Activated T-helper 17 cell treated with anti-CD3 and anti-CD28 coated beads, Interleukin-2, amount 50 U/mL, for 72 hours (primary cell): ENCODE results near the gene RNF148. TPM values are rescaled to one million over a fixed set of nuclear protein-coding genes. Genes with fewer than 3 reads are reported as not detected.
"Not testable (repeated sequence)": the region's sequence is repeated elsewhere in the genome, so short reads cannot be mapped to it uniquely, and the experiment has no call there.

Experiments used
- ATAC-seq: fragments of 150-1000 bp; cut with Tn5 transposase; replicated peaks from 2 replicates; pipeline ENCODE4 v1.10.0; 2021; ENCODE audit warnings: mild to moderate bottlenecking, moderate library complexity
- H3K27ac Mint-ChIP-seq: one replicate; pipeline ENCODE4 v1.8.0; 2022; ENCODE audit warnings: mixed read lengths
- H3K27me3 Mint-ChIP-seq: one replicate; pipeline ENCODE4 v1.8.0; 2022; ENCODE audit warnings: mixed read lengths
- H3K36me3 Mint-ChIP-seq: one replicate; pipeline ENCODE4 v1.8.0; 2022; ENCODE audit warnings: low read depth, mild to moderate bottlenecking, mixed read lengths
- H3K4me1 Mint-ChIP-seq: one replicate; pipeline ENCODE4 v1.8.0; 2022; ENCODE audit warnings: mixed read lengths
- H3K4me3 Mint-ChIP-seq: one replicate; pipeline ENCODE4 v1.8.0; 2022; ENCODE audit warnings: mild to moderate bottlenecking, mixed read lengths
- H3K9me3 Mint-ChIP-seq: one replicate; pipeline ENCODE4 v1.8.0; 2022; ENCODE audit warnings: mixed read lengths
- total RNA-seq, 2 donors: library from RNA; stranded (reverse); gene quantifications; one replicate each; pipeline ENCODE4 v1.2.3, GENCODE V29; 2022

Gene RNF148
- total RNA-seq, 2 donors from 2014 or later, result not detected

DNA sequence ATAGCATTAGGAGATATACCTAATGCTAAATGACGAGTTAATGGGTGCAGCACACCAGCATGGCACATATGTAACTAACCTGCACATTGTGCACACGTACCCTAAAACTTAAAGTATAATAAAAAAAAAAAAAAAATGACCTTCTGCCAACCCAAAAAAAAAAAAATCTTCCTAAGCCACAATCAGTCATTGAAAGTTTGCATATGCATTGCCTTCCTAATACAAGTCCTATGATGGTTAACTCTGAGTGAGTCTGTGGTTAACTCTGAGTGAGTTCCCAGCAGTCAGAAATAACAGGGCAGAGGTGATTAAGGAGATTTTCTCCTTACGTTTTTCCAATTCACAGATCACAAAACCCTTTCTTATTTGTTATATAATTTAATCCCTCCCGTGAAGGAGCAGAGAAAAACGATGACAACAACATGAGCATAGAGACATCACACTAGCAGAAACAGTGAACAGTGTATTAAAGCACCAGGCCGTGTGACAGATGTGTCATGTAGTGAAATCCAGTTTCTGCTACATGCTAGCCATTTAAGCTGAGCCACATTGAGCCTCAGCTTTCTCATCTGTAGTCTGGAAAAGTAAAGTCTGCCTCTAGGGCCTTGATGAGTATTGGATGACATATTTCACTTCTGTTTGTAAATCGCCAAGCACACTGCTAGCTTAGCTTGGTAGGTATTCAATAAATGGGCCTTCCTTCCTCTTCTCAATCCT, 7.4 kb upstream of the RNF148 start:
- ATAC-seq, result no peak
- Mint-ChIP-seq H3K4me3 (no peak overlapping the region), H3K36me3 (no peaks in the 10 kb centered on the region), H3K9me3 (peaks cover 9% of the 10 kb centered on the region), H3K4me1 (no peaks in the 10 kb centered on the region), H3K27ac (no peak overlapping the region), H3K27me3 (no peaks in the 10 kb centered on the region)

DNA sequence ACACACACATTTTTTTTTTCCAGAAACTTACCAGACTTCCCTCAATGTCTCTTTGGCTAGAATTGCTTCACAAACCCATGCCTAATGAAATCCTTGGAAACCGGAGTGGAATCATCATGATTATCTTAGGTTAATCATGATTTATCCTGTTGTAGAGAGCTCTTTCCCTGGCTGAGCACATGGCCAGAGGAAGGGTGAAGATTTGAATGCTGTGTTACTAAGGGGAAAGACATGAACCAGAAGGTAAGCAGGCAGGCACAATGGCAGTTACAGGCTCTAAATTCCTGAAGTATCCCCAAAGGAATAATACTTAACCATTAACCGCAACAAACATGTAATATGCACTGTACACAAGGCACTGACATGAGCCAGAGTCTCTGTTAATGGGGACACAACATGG, 4.1 kb upstream of the RNF148 start:
- no peaks in the 10 kb centered on the region for H3K36me3 Mint-ChIP-seq
- no peaks in the 10 kb centered on the region for H3K4me1 Mint-ChIP-seq
- no peak overlapping the region for H3K4me3 Mint-ChIP-seq

DNA sequence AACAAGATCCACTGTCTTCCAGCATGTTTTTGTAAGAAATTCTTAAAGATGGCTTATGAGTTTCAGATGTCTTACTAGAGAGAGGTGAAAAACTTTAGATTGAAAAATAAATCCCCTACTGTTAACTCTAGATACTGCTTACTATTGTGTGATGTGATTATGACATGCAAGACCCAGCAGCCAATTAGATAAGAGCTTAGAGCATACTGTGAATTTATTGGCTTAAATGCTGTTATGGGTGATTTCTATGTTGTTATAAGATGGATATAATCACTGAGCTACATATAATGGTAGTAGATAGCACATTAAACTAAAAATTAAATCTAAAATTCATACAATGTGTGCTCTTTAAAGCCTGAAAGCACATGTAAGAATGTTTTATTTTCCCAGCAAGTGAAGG, 3.7 kb downstream of the RNF148 start, which contains the start of gene RNF133:
RNF133 (minus strand) TSS at position 101 of the 400 bp plus-strand sequence. CDS start 199 bp downstream, outside the sequence.
- no peak within 1 kb of the TSS for H3K4me3 Mint-ChIP-seq

More for the DNA sequence above, 4.1 kb upstream of the RNF148 start:
- Mint-ChIP-seq H3K27me3 (no peaks in the 10 kb centered on the region), H3K27ac (no peak overlapping the region), H3K9me3 (peaks cover 16% of the 10 kb centered on the region)
- no peak for ATAC-seq

DNA sequence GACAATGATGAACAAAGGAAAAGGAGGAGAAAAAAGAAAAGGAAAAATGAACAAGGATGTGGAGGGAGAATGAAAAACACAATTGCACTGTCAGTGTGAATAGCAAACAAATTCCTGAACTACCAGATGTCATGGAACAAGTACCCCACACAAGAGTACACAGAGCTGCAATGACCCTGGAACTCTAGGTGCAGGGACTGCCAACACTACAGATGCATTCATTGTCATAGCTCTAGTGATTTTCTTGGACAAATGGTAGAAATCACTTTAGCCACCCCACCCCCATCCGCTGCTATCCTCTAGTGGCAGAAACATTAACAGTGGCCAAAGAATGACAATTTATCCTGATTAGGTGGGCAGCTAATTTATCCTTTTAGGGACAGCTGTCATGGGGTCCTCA, 6.9 kb downstream of the RNF148 start:
- no peak overlapping the region for H3K4me3 Mint-ChIP-seq
- H3K4me1 Mint-ChIP-seq, result no peaks in the 10 kb centered on the region
- H3K27ac Mint-ChIP-seq, result no peak overlapping the region
- H3K36me3 Mint-ChIP-seq, result no peaks in the 10 kb centered on the region
- no peak for ATAC-seq
- peaks cover 15% of the 10 kb centered on the region for H3K9me3 Mint-ChIP-seq
- no peaks in the 10 kb centered on the region for H3K27me3 Mint-ChIP-seq

More for the DNA sequence above, 3.7 kb downstream of the RNF148 start, which contains the start of gene RNF133:
- Mint-ChIP-seq H3K27me3 (no peaks in the 10 kb centered on the region), H3K36me3 (no peaks in the 10 kb centered on the region), H3K4me1 (no peaks in the 10 kb centered on the region), H3K27ac (no peak within 1 kb of the TSS), H3K9me3 (peaks cover 15% of the 10 kb centered on the region)
- no peak for ATAC-seq

DNA sequence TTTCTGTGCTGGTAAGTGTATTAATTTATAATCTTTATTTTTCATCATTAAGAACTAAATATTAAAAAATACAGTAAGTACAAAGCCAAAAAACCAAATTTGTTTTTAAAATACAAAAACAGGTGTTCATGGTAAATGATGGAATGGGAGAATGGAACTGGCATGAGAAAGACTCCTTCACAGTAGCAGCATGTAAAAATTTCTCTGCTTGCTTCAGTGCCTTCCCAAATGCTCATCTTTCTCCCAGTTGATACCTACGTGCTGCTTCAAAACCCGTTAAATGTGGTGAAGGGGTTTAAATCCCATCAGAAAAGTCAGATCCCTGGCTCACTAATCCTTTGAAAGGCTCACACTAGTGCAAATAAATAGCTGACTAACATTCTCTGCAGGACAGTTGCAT, 8.0 kb downstream of the RNF148 start:
- ATAC-seq, result no peak
- H3K36me3 Mint-ChIP-seq, result no peaks in the 10 kb centered on the region
- no peak overlapping the region for H3K4me3 Mint-ChIP-seq
- no peak overlapping the region for H3K27ac Mint-ChIP-seq
- no peaks in the 10 kb centered on the region for H3K4me1 Mint-ChIP-seq
- H3K27me3 Mint-ChIP-seq, result no peaks in the 10 kb centered on the region
- H3K9me3 Mint-ChIP-seq, result peaks cover 15% of the 10 kb centered on the region

DNA sequence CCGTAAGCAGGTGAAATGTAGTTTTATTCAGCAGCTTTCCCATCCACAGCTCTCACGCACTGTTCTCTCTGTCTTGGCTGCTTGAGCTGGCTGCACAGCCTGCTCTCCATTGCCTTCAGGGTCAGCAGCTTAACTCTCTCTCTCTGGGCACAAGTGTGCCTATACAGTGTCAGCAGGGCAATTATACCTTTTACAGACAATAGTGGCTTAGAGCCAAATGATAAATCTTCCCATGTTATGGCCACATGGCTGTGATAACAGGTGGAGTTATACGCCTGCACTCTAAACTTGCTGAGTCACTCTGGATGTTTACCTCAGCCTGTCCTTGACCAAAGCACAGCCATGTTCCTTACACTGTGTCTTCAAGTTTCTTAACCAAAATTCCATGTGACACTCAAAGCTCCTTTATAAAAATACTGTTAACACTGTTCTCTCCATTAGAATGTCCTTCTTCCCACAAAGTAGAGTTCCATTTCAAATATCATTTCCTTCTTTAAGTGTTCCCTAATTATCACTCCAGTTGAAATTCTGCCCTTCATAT, 9.9 kb downstream of the RNF148 start:
- Mint-ChIP-seq H3K4me3 (no peak overlapping the region), H3K27ac (no peak overlapping the region), H3K27me3 (no peaks in the 10 kb centered on the region), H3K36me3 (no peaks in the 10 kb centered on the region), H3K4me1 (no peaks in the 10 kb centered on the region), H3K9me3 (peaks cover 15% of the 10 kb centered on the region)
- no peak for ATAC-seq

DNA sequence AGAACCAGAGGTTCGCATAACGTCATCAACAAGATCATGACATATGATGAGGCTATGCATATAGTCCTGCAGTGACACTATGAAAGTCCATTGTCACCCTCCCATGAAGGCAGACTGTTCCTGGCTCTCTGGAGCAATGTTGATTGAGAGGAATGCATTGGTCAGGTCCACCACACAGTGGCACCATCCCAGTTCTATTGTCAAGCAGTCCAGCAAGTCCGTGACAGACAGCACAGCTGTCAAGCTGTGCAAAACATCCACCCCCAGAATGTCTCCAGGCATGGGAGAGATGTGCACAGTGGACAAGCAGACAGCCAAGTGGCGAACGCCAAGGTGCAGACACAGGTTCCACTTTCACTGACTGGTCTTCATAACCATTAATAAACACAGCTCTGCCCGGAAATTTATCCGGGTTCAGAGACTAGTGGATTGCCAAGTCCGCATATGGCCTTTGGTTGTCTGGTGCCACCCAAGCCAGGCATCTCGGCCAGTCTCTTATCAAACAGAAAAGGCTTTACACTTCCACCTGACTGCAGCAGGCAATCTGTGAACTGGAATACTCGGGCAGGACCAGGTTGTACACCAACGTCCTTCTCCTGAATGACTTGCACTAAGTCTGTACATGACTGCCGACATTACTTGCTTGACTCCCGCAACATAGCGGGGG, 11.0 kb downstream of the RNF148 start:
- H3K4me1 Mint-ChIP-seq, result no peaks in the 10 kb centered on the region
- H3K9me3 Mint-ChIP-seq, result peaks cover 15% of the 10 kb centered on the region
- no peak overlapping the region for H3K4me3 Mint-ChIP-seq
- H3K27me3 Mint-ChIP-seq, result no peaks in the 10 kb centered on the region
- no peaks in the 10 kb centered on the region for H3K36me3 Mint-ChIP-seq
- ATAC-seq, result no peak
- H3K27ac Mint-ChIP-seq, result no peak overlapping the region

DNA sequence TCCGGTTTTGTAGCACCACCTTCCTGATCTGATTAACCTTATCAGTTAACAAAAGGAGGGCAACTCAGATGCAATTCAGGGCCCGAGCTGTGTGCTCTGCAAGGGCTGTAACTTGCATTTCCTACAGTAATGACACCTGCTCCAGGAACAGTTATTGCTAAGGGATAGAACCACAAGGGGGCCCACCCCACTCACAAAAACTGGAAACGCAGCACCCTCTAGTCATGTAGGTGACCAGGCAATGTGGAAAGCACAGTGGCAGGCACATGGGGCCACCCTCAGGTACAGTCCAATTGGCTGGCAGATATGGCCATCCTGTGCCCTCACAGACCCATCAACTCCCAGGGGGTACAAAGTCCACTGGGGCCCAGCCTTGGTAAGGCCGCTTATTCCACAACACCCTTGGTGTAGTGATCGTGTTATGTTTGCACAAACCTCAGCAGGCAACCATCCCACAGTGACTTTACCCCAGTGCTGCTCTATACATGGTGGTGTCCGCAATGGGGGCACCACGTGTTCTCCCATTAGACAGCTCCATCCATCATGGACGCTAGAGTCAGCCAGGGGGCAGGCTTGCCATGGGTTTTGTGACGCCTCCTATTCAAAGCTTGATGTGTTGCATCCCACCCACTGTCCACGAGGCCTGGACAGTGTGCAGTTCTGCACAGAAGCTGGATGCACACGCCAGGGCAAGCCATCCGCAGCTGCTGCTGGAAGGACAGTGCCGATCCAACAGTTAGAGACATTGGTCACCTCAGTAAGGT, 13.2 kb downstream of the RNF148 start:
- Mint-ChIP-seq H3K27me3 (no peaks in the 10 kb centered on the region), H3K27ac (no peak overlapping the region), H3K9me3 (peaks cover 15% of the 10 kb centered on the region), H3K36me3 (no peaks in the 10 kb centered on the region), H3K4me3 (no peak overlapping the region), H3K4me1 (no peaks in the 10 kb centered on the region)
- ATAC-seq, result no peak

DNA sequence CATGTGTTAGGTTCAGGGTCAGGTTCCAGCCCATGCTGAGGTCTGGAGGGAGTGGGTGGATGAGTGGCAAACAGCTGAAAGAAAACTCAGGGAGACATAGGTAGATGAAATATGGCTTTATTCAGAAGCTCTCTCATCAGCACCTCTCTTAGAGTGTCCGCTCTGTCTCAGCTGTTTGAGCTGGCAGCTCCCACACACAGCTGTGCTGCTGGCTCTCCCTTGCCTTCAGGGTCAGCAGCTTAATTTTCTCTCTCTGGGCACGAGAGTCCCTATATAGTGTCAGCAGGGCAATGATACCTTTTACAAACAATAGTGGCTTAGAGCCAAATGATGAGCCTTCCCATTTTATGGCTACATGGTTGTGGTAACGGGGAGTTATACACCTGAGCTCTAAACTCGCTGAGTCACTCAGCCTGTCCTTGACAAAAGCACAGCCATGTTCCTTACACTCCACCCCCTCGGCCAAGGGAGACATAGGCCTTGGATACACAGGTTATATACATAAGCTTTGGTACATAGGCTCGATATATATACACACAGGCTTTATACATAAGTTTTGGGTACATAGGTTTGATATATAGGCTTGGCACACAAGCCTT, 14.2 kb downstream of the RNF148 start:
- no peak overlapping the region for H3K27ac Mint-ChIP-seq

DNA sequence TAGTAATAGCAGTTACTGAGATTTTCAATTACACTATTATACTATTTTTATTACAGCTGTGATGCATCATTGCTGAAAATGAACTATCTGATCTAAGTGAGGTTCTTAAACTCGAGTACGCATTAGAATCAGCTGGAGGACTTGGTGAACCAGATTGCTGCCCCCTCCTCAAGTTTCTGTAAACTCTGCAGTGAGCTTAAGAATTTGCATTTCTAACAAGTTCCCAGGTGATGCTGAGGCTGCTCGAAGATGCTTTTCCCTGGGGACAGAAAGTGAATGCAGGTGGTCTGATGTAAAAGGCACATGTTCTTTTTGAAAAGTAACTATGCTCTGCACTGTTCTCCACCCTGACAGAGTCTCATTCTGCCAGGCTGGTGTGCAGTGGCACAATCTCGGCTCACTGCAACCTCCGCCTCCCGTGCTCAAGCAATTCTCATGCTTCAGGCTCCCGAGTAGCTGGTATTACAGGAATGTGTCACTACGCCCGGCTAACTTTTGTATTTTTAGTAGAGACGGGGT, 16.3 kb downstream of the RNF148 start:
- no peaks in the 10 kb centered on the region for H3K36me3 Mint-ChIP-seq
- no peak for ATAC-seq
- no peak overlapping the region for H3K4me3 Mint-ChIP-seq
- peaks cover 3% of the 10 kb centered on the region for H3K9me3 Mint-ChIP-seq
- H3K4me1 Mint-ChIP-seq, result no peaks in the 10 kb centered on the region
- H3K27ac Mint-ChIP-seq, result no peak overlapping the region
- no peaks in the 10 kb centered on the region for H3K27me3 Mint-ChIP-seq

More for the DNA sequence above, 14.2 kb downstream of the RNF148 start:
- no peaks in the 10 kb centered on the region for H3K4me1 Mint-ChIP-seq
- H3K4me3 Mint-ChIP-seq, result no peak overlapping the region
- no peaks in the 10 kb centered on the region for H3K36me3 Mint-ChIP-seq
- ATAC-seq, result no peak
- no peaks in the 10 kb centered on the region for H3K27me3 Mint-ChIP-seq
- H3K9me3 Mint-ChIP-seq, result peaks cover 9% of the 10 kb centered on the region

DNA sequence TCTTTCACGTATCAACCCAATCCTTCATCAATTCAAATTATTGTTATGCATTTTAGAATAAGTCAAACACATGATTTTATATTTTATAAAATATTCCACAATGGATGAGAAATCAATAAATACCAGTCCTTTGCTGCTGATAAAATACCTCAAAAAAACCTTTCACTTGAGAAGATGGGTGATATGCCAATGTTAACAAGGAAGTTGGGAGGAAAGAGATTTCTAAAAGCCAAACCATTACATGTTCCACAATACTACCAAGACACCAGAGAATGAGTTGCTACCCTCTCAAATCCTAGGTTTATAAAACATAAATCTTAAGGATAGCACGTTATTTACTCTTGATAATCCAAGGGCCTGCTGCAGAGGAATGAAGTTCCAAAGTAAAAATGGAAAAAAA, 18.2 kb downstream of the RNF148 start:
- H3K27ac Mint-ChIP-seq, result no peak overlapping the region
- H3K4me1 Mint-ChIP-seq, result no peaks in the 10 kb centered on the region
- no peak for ATAC-seq
- no peaks in the 10 kb centered on the region for H3K9me3 Mint-ChIP-seq
- H3K27me3 Mint-ChIP-seq, result no peaks in the 10 kb centered on the region
- no peak overlapping the region for H3K4me3 Mint-ChIP-seq
- no peaks in the 10 kb centered on the region for H3K36me3 Mint-ChIP-seq

DNA sequence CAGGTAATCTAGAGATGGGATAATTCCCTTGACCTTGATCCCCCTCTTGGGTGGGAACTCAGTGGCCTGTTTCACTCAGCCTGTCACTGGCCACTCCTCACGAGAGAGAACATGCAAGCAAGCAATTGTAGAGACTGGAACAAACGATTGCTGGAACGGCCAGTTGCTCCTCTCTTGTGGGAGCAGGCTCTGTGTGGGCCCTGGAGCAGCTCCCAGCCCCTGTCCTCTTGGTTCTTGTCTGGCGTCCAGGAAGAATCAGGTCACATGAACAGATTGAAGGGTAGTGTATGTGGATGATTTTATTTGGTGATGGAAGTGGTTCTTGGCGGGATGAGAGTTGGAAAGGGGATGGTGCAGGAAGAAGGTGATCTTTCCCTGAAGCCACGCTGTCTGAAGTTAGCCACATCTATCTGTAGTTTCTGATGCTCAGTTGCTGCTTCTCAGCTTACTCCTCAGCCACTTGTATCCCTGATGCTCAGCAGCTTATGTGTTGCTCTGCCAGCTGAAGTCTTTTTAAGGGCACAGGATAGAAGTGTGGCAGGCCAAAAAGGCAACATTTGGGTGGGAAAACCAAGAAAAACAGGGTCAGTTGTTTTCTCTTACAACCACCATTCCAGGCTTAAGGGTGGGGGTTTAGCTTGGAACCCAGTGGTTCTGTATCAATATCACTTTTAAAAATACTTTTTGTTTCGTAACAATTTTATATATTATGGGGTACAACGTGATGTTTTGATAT, 19.7 kb downstream of the RNF148 start:
- Mint-ChIP-seq H3K27me3 (no peaks in the 10 kb centered on the region), H3K4me1 (no peaks in the 10 kb centered on the region), H3K4me3 (no peak overlapping the region), H3K9me3 (peaks cover 7% of the 10 kb centered on the region), H3K36me3 (no peaks in the 10 kb centered on the region), H3K27ac (no peak overlapping the region)
- ATAC-seq, result no peak

DNA sequence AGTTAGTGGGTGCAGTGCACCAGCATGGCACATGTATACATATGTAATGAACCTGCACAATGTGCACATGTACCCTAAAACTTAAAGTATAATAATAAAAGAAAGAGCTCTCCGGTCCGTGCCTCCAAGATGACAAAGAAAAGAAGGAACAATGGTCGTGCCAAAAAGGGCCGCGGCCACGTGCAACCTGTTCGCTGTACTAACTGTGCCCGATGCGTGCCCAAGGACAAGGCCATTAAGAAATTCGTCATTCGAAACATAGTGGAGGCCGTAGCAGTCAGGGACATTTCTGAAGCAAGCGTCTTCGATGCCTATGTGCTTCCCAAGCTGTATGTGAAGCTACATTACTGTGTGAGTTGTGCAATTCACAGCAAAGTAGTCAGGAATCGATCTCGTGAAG, 21.5 kb downstream of the RNF148 start:
- not testable (repeated sequence) for H3K27ac Mint-ChIP-seq, H3K27me3 Mint-ChIP-seq, ATAC-seq, H3K36me3 Mint-ChIP-seq, H3K4me1 Mint-ChIP-seq, H3K4me3 Mint-ChIP-seq
- peaks cover 11% of the 10 kb centered on the region for H3K9me3 Mint-ChIP-seq
